ENCODE results near the gene ZSCAN18.

ZSCAN18 gene

DNA sequence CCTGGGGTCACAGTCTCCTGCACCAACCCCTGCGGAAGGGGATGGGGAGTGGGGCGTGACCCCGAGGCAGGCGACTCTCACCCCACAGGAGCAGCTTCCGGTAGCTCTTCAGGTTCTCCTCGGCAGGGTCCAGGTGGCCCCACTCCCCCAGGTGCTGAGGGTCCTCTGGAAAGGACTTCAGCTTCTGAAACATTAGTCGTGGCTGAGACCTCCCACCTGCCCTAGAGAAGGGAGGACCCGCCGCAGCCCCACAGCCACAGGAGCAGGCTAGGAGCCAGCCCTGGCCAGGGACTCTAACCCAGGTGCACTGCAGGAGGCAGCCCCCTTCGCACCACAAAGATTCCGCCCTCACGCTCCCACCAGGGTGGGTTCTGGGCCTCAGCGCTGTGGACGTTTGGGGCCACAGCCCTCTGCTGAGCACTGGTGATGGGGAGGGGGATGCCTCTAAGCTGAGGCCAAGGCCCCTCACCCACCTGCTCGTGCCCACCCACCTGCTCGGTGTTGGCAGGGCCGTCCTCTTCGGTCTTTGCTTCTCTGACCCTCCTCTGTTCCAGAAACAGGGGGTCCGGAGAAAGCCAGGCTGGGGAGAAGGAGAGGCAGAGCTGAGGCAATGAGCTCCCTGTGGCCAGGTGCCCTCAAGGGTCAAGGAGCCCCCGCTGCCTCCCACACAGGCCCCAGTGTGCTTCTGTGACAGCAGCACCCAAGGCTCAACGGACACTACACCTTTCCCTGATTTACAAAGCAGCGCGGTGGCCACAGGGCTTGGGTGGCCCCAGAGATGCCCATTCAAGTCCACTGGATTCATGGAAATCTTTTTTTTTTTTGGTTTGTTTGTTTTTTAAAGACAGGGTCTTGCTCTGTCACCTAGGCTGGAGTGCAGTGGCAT is 11.0 kb downstream of the ZSCAN18 start:
- no peak for DNase-seq (ENCODE audit: low read depth in 2 of 2)

DNA sequence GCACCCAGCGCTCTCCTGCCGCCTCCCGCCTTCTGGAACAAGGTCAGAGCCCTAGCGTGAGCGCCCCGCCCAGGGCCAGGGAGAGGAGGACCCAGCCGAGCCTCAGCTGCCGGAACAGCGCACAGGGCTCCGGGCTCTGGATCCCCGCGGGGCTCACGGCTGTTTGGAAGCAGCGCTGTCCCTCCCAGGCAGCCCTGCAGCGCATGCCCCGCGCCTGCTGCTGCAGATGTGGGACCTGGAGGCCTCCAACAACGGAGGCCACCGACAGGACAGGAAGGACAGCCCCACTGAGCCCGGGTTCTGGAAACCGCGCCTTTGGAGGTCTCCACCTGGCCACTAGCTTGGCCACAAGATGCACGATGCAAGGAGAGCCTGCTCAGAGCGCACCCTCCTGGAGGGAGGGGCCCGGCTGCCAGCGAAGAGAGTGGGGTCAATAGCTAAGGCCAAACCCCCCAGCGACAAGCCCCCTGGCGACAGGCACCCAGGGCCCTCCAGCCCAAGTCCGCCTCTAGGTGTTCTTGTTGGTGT is 12.6 kb downstream of the ZSCAN18 start:
- no peak for DNase-seq (ENCODE audit: low read depth in 2 of 2)

DNA sequence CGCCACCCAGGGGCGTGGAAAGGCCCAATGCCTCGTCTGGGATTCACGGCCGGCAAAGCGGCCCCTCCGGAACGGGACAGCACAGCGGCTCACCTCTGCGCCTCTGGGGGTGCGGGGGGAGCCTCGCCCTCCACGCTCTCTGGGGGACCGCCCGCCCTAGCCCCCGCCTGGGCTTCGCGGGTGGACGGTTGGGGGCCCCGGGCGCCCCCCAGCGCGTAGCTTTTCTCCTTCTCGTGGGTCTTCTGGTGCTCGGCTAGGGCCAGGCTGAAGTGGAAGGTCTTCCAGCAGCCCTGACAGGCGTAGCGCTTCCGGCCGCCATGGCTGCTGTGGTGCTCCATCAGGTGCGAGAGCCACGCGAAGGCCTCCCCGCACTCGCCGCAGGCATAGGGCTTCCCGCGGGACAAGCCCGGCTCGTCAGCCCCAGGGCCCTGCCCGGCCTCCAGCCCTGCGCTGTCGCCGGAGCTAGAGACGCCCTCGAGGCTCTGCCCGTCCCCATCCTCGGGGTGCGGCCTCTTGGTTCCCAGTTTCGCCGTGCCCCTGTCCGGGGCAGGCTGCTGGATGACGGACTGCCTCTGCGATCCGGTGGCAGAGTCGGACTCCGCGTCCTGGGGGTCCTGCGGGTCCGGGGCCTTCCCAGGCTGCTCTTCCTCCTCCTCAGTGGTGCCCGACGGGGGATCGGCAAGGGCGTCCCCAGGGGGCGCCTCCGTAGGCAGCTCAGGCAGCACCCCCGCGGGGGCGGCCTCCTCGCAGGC is 13.3 kb downstream of the ZSCAN18 start:
- DNase-seq (ENCODE audit: low read depth in 2 of 2), result no peak

DNA sequence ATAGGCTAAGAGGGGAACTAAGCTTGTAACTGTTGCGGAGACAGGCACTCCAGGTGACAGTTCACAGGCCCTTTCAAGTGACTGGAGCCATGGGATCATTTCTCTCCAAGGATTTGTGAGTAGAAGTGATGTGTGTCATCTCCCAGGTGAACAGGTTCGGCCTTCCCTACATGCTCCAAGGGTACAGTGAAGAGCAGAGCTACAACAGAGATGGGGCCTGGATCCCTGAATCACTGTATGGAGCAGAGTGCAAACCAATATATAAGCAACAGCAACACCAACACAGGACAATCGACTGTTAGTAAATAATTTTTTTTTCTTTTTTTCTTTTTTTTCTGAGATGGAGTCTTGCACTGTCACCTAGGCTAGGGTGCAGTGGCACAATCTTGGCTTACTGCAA is 15.0 kb downstream of the ZSCAN18 start:
- no peak for DNase-seq (ENCODE audit: low read depth in 2 of 2)

DNA sequence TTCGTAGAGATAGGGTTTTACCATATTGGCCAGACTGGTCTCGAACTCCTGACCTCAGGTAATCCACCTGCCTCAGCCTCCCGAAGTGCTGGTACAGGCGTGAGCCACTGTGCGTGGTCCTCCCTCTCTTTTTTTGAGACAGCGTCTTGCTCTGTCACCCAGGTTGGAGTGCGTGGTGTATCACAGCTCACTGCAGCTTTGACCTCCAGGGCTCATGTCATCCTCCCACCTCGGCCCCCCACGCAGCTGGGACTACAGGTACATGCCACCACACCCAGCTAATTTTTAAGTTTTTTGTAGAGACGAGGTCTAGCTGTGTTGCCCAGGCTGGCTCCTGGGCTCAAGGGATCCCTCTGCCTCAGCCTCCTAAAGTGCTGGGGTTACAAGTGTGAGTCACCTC is 18.2 kb downstream of the ZSCAN18 start:
- DNase-seq (ENCODE audit: low read depth in 2 of 2), result no peak

DNA sequence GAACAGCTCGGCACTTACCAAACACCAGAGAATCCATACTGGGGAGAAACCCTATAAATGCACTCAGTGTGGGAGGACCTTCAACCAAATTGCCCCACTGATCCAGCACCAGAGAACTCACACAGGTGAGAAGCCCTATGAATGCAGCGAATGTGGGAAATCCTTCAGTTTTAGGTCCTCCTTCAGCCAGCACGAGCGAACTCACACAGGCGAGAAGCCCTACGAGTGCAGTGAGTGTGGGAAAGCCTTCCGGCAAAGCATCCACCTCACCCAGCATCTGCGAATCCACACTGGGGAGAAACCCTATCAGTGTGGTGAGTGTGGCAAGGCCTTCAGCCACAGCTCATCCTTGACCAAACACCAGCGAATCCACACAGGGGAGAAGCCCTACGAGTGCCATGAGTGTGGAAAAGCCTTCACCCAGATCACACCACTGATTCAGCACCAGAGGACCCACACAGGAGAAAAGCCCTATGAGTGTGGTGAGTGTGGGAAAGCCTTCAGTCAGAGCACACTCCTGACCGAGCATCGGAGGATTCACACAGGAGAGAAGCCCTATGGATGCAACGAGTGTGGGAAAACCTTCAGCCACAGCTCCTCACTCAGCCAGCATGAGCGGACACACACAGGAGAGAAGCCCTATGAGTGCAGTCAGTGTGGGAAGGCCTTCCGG is 30.7 kb downstream of the ZSCAN18 start:
- DNase-seq (ENCODE audit: low read depth in 2 of 2), result no peak

DNA sequence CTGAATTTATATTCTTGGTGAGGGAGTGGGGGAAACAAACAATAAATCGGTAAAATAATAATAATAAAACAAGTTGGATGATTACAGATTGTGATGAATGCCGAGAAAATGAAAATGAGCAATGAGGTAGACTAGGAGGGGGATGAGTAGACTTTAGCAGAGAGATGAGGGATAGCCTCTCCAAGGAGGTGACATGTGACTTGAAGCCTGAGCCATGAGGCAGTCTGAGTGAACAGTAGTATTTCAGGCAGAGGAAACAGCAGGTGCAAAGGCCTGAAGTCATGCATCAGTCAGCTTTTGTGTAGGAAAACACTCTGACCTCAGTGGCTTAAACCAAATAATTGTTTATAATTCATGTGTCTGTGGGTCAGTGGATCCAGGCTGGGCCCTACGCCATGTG is 34.3 kb downstream of the ZSCAN18 start:
- no peak for DNase-seq (ENCODE audit: low read depth in 2 of 2)

DNA sequence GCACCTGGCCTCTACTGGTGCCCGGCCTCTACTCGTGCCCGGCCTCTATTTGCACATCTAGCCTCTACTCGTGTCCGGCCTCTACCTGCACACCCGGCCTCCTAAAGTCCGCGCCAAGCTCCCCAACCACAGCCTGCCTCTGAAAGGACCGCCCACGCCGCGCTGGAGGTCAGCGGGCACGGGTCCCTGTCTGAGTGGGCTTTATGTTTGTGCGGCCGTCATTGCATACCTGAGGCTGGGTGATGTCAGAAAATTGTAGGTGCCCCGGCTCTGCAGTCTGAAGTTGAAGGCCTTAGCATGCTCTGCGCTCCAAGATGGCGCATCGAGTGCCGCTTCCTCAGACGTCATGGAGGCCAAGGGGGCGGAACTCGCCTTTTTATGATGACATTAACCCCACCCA is 37.8 kb downstream of the ZSCAN18 start:
- DNase-seq (ENCODE audit: low read depth in 2 of 2), result no peak

DNA sequence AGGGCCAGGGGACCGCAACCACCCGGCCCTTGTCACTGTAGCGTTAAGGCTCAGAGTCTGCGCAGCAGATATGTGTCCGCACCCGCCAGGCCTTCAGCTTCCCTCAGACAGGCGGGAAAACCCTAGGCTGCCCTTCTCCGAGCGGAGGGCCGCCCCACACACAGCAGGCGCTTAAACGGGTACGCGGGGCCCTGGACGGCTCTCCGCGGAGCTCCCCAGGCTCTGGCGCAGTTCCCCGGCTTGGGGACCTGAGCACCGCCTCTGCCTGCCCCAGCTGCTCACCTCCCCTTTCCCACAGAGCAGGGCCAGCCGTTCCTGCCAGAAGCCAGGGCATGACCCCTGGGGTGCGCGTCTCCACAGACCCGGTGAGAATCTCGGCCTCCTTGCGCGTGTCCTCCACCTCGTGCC is 38.4 kb downstream of the ZSCAN18 start:
- no peak for DNase-seq (ENCODE audit: low read depth in 2 of 2)

DNA sequence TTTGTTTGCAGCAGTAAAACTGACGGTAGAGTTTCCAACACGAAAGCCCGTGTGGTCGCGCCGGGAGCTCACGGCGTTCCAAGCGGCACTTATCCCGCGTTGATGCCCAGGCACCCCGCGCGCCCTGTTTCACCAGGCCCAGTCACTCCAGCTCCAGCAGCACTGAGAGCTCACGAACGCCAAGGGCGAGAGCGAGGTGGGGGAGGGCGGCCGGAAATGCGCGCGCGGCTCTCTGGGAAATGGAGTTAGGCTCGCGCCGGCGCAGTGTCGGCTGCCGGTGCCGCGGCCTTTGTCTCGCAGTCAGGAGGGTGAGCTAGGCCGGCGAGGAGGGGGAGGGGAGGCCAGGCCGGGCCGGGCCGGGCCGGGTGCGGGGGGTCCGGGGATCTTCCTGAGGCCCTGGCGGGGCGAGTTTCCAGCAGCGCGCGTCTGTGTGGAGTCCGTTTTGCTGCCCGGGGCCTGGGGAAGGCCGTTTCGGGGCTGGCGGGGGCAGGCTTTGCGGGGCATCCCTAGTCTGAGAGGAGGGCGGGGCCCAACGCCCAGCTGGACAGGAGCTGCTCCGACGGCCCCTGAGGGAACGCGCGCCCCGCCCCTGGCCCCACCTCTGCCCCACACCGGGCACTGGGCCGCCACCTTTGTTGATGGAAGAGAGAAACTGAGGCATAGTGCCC is 38.9 kb downstream of the ZSCAN18 start, which contains the start of gene ZNF135:
Gene ZNF135, plus strand, starts transcription at position 280 of the 668 bp plus-strand sequence. CDS start 721 bp downstream, outside the sequence.
- DNase-seq (ENCODE audit: low read depth in 2 of 2), result peak; percentile 28 to 34

DNA sequence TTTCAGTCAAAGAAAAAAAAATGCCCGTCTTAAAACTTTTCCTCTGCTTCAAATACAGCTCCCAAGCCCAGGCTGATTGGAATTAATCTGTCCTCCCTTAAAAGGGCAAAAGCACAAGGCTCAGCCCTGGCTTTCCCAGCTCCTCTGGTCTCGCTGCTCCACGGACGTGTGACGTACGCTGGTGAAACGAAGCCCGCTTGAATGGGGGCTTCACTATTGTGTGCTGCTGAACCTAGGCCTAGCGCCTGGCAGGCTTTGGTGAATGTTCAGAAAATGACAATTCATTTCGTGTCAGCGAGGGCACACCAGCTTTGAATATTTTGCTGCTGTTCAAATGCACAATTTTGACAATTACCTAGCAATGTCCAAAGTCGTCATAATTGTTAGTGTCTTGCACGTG is 39.6 kb downstream of the ZSCAN18 start:
- no peak for DNase-seq (ENCODE audit: low read depth in 2 of 2)

DNA sequence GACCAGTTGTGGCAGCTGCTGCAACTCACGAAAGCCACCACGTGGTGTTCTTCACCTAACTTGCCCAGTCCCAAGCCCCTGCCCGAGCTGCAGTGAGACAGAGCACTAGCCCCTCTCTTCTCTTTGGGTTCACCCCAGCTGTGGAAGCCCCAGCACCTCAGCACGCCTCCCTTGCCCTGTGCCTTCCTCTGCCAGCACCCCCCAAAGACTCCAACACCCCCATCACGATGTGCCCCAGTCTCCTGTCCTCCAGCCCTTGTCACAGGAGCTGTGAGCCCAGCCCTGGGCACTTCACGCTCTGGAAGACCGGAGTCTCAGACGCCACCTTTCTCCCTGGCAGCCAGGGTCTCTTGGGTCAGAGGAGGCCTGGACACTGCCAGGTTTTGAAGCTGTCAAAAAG is 41.2 kb downstream of the ZSCAN18 start:
- no peak for DNase-seq (ENCODE audit: low read depth in 2 of 2)

DNA sequence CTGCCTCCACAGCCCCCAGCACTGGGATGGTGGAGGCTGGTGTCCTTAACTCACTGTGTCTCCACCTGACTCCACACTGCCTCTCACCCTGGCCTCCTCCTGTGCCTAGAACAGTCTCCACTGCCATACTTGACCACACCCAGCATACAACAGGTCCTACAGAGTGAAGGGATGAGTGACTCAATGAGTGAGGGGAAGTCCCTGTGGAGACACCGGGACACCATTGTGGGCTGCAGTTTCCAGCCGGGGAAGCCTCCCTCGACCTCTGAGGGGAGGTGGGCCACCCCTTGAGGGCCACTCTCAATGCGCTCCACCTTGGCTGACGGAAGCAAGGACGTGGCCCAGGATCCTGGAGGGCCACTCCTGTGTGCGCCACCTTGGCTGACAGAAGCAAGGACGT is 41.8 kb downstream of the ZSCAN18 start:
- DNase-seq (ENCODE audit: low read depth in 2 of 2), result no peak

DNA sequence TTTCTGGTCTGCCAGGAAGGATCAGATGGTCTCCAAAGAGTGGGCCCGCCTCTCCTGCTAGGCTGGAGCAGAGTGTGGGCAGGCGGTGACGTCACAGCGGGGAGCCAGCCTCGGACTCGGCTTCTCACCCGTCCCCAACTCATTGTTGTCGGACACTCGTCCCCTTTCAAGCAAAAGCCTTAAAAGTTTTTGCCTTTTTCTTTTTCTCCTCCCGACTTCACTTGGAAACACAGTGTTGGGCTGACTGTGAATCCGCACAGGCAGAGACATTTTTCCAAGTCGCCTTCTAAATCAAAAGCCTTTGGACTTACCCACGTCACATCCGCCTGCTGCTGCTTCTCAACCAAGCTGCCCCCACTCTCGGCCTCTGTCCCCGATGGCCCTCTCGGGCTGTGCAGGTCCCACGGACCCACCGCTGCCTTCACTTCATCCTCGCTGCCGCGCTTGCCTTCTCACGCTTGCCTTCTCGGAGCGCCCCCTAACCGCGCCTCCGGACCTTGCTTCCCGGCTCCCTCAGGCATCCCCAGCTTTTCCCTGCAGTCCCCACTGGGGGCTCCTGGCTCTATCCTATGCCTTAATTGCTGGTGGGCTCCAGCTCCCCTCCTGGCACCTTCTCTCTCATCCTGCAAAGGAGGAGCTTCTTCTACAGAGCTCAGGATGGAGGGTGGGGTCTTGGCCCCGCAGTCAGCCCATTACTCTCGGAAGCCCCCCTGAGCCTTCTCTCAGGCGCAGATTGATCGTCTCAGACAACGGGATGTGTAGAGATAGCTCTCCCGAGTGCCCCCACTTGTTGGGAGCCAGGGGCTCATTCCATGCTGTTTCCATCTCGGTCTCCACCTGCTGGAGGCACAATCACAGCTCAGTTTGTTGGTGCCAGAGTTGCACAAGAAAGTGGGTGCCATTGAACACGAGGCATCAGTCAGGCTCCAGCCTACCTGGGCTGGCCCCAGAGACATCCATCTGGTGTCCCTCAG is 42.8 kb downstream of the ZSCAN18 start:
- no peak for DNase-seq (ENCODE audit: low read depth in 2 of 2)

DNA sequence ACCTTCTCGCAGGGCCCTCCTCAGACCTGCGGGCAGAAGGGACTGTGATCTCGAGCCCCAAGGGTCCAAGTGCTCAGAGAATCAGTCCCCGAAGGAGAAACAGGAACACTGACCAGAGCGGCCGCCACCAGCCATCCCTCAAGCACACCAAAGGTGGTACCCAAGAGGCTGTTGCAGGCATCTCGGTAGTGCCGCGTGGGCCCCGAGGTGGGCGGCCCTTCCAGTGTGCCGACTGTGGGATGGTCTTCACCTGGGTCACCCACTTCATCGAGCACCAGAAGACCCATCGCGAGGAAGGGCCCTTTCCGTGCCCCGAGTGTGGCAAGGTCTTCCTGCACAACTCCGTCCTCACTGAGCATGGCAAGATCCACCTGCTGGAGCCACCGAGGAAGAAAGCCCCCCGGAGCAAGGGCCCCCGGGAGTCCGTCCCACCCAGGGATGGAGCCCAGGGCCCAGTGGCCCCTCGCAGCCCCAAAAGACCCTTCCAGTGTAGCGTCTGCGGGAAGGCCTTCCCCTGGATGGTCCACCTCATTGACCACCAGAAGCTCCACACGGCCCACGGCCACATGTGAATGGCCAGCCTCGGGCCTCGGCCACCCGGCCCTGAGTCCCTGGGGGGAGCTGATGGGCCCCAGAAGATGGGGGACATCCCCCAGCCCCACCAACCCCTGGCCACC is 44.4 kb downstream of the ZSCAN18 start:
- no peak for DNase-seq (ENCODE audit: low read depth in 2 of 2)

DNA sequence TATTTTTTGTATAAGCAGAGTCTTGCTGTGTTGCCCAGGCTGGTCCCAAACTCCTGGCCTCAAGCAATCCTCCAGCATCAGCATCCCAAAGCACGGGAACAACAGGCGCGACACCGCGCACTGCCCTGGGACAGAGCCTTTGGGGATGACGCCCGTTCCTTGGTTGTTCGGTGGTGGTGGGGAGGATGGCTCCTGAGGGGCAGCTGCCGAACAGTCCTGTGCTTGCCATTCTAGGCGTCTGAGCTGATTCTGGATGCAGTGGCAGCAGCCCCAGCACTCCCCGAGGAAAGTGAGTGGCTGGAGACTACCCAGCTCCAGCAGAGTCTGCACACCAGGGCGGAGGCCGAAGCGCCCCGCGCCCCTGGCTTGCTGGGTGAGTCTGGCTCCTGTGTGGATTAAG is 45.8 kb downstream of the ZSCAN18 start:
- no peak for DNase-seq (ENCODE audit: low read depth in 2 of 2)

DNA sequence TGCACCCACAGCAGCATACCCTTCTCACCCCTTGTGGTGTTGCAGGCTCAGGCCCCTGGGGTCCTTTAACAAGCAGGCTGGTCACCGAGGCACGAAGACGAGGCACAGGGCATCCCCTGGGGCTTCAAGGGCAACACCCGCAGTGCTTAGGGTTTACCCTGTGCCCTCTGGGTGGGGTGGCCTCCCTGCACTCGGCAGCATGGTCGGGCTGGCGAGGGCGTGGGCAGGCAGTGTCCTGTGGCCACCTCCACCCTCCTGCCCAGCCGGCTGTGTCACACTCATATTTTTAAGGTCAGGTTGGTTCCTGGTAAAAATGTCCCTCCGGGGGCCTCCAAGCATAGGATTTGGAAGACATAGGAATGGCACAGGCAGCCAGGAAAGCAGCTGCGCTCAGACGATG is 50.4 kb downstream of the ZSCAN18 start:
- no peak for DNase-seq (ENCODE audit: low read depth in 2 of 2)

DNA sequence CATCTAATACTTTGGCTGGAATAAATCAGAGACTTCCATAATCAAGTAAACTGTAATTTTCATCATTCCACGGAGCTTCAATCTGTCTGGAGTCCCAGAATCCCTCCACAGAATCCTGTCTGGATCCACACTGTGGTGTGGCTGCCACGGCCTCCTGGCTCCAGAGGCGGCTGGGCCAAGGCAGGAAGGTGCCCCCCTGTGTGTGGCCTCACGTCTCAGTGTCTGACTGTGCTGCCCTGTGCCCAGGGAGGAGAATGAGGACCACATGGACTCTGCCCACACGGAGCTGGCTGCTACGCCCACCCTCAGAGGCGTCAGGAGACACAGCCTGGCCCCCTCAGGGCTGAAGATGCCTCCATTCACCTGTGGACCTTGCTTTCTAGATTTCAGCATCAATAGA is 51.2 kb downstream of the ZSCAN18 start:
- DNase-seq (ENCODE audit: low read depth in 2 of 2), result no peak

DNA sequence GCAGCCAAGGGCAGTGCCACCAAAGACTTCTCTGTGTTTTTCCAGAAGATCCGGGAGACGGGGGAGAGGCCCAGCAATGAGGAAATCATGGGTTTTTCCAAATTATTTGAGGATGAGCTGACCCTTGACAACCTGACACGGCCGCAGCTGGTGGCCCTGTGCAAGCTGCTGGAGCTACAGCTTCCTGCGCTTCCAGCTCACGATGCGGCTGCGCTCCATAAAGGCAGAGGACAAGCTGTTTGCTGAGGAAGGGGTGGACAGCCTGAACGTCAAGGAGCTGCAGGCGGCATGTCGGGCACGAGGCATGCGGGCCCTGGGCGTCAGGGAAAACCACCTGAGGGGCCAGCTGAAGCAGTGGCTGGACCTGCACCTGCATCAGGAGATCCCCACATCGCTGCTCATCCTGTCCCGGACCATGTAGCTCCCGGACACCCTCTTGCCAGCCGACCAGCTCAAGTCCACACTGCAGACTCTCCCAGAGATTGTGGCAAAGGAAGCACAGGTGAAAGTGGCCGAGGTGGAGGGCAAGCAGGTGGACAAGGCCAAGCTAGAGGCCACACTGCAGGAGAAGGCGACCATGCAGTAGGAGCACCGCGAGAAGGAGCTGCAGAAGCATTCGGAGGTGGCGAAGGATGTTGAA is 52.5 kb downstream of the ZSCAN18 start:
- no peak for DNase-seq (ENCODE audit: low read depth in 2 of 2)

All from stimulated activated CD8-positive, alpha-beta memory T cell treated with anti-CD3 and anti-CD28 coated beads, Interleukin-7, amount 100 ng/mL, for 1 hour (primary cell).